Loucy (cell line): ENCODE measurements around the gene SLC35B4.

ENCODE experiments used
- H2AFZ ChIP-seq: fragments of 200-600 bp; sonication (generic); 2 replicates; pipeline ENCODE4 v1.6.0; 2016; ENCODE audit warnings: antibody characterized with exemption, mild to moderate bottlenecking, low read length, moderate library complexity
- H3F3A ChIP-seq: fragments of 200-600 bp; 2 replicates; pipeline ENCODE4 v1.6.0; 2016; ENCODE audit warnings: antibody characterized with exemption, low read depth, mild to moderate bottlenecking
- H3K27me3 ChIP-seq: fragments of 200-600 bp; sonication (generic); 2 replicates; pipeline ENCODE4 v1.6.1; 2014; ENCODE audit warnings: low read length, mild to moderate bottlenecking; ENCODE audit not compliant: insufficient read depth, poor library complexity, severe bottlenecking
- H3K36me3 ChIP-seq: fragments of 200-600 bp; sonication (generic); 2 replicates; pipeline ENCODE4 v1.6.1; 2016; ENCODE audit warnings: low read length; ENCODE audit not compliant: insufficient read depth
- H3K4me1 ChIP-seq: fragments of 200-600 bp; sonication (generic); 2 replicates; pipeline ENCODE4 v1.5.1; 2014; ENCODE audit warnings: low read length, mild to moderate bottlenecking; ENCODE audit not compliant: insufficient read depth, poor library complexity, severe bottlenecking
- H3K4me2 ChIP-seq: fragments of 200-600 bp; sonication (generic); 2 replicates; pipeline ENCODE4 v1.6.0; 2014; ENCODE audit warnings: antibody characterized with exemption, low read length, low read depth, mild to moderate bottlenecking; ENCODE audit not compliant: poor library complexity, severe bottlenecking
- H3K4me3 ChIP-seq: fragments of 200-600 bp; sonication (generic); 2 replicates; pipeline ENCODE4 v1.5.1; 2014; ENCODE audit warnings: low read length, mild to moderate bottlenecking, mixed read lengths; ENCODE audit not compliant: poor library complexity, severe bottlenecking
- H3K79me2 ChIP-seq: fragments of 200-600 bp; sonication (generic); 2 replicates; pipeline ENCODE4 v1.6.1; 2014; ENCODE audit warnings: low read length; ENCODE audit not compliant: insufficient read depth
- H3K9ac ChIP-seq: fragments of 200-600 bp; sonication (generic); 2 replicates; pipeline ENCODE4 v1.6.0; 2014; ENCODE audit warnings: mild to moderate bottlenecking, low read depth, low read length, moderate library complexity; ENCODE audit not compliant: poor library complexity, severe bottlenecking
- H3K9me2 ChIP-seq: fragments of 200-600 bp; sonication (generic); replicated peaks from 2 replicates; pipeline ENCODE4 v1.6.1; 2016; ENCODE audit warnings: low read depth, low read length, mixed read lengths
- H3K9me3 ChIP-seq: fragments of 200-600 bp; sonication (generic); 2 replicates; pipeline ENCODE4 v1.6.1; 2014; ENCODE audit warnings: mild to moderate bottlenecking, antibody characterized with exemption, low read length, low read depth; ENCODE audit not compliant: insufficient read depth
- H4K20me1 ChIP-seq: fragments of 200-600 bp; sonication (generic); 2 replicates; pipeline ENCODE4 v1.6.0; 2014; ENCODE audit warnings: antibody characterized with exemption, low read length, mild to moderate bottlenecking; ENCODE audit not compliant: insufficient read depth, poor library complexity, severe bottlenecking
- EZH2phosphoT487 ChIP-seq: fragments of 200-600 bp; IDR thresholded peaks from 2 replicates; pipeline ENCODE4 v1.6.1; 2018; ENCODE audit warnings: antibody characterized with exemption, mild to moderate bottlenecking, moderate library complexity, borderline replicate concordance
- TF ChIP-seq, protein P1 (sequence below): fragments of 200-600 bp; sonication (generic); conservative IDR thresholded peaks from 2 replicates; pipeline ENCODE4 v1.5.1; 2014; ENCODE audit warnings: mild to moderate bottlenecking, antibody characterized with exemption, low read length

Gene SLC35B4

DNA sequence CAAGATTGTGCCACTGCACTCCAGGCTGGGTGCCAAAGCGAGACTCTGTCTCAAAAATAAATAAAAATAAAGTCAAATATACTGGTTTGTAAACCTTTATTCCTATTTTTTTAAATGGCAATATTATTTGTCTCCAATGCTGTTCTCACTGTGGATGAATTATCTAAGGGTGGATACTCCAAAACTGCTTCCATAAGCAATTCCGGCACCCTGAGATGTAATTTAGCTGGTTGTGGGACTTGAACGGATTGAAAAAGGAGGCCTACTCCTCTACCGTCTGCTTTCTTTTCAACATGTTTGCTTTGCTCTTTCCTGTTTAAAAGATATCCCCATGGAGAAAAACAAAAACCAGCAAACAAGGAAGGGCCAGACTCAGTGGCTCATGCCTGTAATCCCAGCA, 54.4 kb downstream of the SLC35B4 start:
- Histone ChIP-seq H3K9me2 (no peaks in the 10 kb centered on the region), H3K4me3 (no peak overlapping the region), H3K9ac (no peak overlapping the region), H3K27me3 (no peaks in the 10 kb centered on the region), H3K36me3 (no peaks in the 10 kb centered on the region), H3K4me2 (no peak overlapping the region), H3K4me1 (no peaks in the 10 kb centered on the region), H3K9me3 (peaks cover 6% of the 10 kb centered on the region; the same call in 1 of the 2 replicates), H2AFZ (no peak overlapping the region), H3K79me2 (no peaks in the 10 kb centered on the region), H3F3A (no peaks in the 10 kb centered on the region), H4K20me1 (no peaks in the 10 kb centered on the region)
- TF ChIP-seq, protein P1, sequence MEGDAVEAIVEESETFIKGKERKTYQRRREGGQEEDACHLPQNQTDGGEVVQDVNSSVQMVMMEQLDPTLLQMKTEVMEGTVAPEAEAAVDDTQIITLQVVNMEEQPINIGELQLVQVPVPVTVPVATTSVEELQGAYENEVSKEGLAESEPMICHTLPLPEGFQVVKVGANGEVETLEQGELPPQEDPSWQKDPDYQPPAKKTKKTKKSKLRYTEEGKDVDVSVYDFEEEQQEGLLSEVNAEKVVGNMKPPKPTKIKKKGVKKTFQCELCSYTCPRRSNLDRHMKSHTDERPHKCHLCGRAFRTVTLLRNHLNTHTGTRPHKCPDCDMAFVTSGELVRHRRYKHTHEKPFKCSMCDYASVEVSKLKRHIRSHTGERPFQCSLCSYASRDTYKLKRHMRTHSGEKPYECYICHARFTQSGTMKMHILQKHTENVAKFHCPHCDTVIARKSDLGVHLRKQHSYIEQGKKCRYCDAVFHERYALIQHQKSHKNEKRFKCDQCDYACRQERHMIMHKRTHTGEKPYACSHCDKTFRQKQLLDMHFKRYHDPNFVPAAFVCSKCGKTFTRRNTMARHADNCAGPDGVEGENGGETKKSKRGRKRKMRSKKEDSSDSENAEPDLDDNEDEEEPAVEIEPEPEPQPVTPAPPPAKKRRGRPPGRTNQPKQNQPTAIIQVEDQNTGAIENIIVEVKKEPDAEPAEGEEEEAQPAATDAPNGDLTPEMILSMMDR = no peak
- no peak for TF ChIP-seq EZH2phosphoT487

DNA sequence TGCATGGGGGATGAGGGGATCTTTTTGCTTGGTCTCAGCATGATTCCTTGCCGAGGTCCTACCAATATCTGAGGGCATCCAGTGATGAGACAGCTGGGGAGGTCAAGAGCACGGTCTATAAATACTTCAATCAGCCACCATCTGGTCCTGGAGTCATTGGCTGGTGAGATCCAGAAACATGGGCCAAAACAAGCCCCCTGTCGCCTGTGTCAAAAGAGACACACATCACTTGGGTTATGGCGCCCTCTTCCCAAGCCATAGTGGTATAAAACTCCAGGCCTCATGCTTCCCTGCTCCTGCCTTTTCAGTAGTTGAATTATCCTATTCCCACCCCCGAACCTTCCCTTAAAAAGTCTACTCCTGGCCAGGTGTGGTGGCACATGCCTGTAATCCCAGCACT, 60.9 kb downstream of the SLC35B4 start:
- no peaks in the 10 kb centered on the region for H3F3A ChIP-seq
- no peaks in the 10 kb centered on the region for H3K79me2 ChIP-seq
- no peak overlapping the region for H3K9ac ChIP-seq
- H3K27me3 ChIP-seq = no peaks in the 10 kb centered on the region
- no peaks in the 10 kb centered on the region for H3K9me3 ChIP-seq
- H3K36me3 ChIP-seq = no peaks in the 10 kb centered on the region
- no peaks in the 10 kb centered on the region for H3K4me1 ChIP-seq
- no peak for TF ChIP-seq EZH2phosphoT487
- TF ChIP-seq, protein P1 = 0 out of 2 replicates have a peak, but pooled peaks have one; percentile 9
- H2AFZ ChIP-seq = no peak overlapping the region
- H4K20me1 ChIP-seq = no peaks in the 10 kb centered on the region
- H3K9me2 ChIP-seq = no peaks in the 10 kb centered on the region
- H3K4me2 ChIP-seq = no peak overlapping the region
- no peak overlapping the region for H3K4me3 ChIP-seq

DNA sequence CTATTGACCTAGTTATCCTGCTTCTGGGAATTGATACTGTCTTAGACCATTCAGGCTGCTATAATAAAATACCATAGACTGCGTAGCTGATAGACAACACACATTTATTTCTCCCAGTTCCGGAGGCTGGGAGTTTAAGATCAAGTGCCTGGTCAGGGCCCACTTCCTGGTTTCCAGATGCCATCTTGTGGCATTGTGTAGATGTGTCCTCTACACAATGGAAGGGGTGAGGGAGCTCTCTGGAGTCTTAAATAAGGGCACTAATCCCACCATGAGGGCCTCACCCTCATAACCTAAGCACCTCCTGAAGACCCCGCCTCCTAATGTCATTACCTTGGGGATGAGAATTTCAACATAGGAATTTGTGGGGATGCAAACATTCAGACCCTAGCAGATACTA, 62.4 kb downstream of the SLC35B4 start:
- H3K36me3 ChIP-seq = no peaks in the 10 kb centered on the region
- no peak overlapping the region for H3K4me3 ChIP-seq
- no peaks in the 10 kb centered on the region for H3K27me3 ChIP-seq
- H3K9me2 ChIP-seq = no peaks in the 10 kb centered on the region
- TF ChIP-seq, protein P1 = peak; percentile 38
- TF ChIP-seq EZH2phosphoT487 = no peak
- H3K79me2 ChIP-seq = no peaks in the 10 kb centered on the region
- H3K9me3 ChIP-seq = no peaks in the 10 kb centered on the region
- H3K4me1 ChIP-seq = no peaks in the 10 kb centered on the region
- H3K9ac ChIP-seq = no peak overlapping the region
- no peaks in the 10 kb centered on the region for H3F3A ChIP-seq
- no peaks in the 10 kb centered on the region for H4K20me1 ChIP-seq
- H2AFZ ChIP-seq = no peak overlapping the region
- no peak overlapping the region for H3K4me2 ChIP-seq
